ENCODE measurements around the gene LOX.

DNA sequence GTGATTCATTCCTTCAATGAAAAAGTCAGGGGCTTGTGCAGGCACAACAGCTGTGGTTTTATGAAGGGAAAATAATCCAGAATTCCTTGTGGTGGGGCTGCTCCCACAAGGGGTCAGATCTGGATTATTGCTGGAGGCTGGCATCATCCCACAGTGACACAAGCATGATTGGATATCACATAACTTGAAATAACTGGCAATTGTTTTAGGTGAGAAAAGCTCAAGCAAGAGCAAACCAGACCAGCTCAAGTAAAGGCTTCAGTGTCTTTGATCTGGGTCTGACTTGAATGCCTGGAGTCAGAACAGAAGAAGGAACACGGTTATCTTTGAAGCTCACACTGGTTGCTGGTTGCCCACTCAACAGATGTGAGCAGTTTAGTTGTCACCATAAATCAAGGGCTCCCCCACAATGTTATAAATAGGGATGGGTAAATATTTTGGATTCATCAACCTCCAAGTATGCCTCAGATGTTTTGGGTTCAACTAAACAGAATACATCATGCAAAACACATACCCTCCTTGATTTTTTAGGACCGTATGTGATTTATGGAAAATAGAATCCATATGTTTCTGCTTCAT lies 48.2 kb upstream of the LOX start:
- TF ChIP-seq, protein P1, sequence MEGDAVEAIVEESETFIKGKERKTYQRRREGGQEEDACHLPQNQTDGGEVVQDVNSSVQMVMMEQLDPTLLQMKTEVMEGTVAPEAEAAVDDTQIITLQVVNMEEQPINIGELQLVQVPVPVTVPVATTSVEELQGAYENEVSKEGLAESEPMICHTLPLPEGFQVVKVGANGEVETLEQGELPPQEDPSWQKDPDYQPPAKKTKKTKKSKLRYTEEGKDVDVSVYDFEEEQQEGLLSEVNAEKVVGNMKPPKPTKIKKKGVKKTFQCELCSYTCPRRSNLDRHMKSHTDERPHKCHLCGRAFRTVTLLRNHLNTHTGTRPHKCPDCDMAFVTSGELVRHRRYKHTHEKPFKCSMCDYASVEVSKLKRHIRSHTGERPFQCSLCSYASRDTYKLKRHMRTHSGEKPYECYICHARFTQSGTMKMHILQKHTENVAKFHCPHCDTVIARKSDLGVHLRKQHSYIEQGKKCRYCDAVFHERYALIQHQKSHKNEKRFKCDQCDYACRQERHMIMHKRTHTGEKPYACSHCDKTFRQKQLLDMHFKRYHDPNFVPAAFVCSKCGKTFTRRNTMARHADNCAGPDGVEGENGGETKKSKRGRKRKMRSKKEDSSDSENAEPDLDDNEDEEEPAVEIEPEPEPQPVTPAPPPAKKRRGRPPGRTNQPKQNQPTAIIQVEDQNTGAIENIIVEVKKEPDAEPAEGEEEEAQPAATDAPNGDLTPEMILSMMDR (IDR thresholded peaks at IDR 0.05) = no peak
- TF ChIP-seq POLR2A (IDR thresholded peaks at IDR 0.05; ENCODE audit: low read depth) (no peak), POLR2AphosphoS5 (IDR thresholded peaks at IDR 0.05) (no peak), EP300 (IDR thresholded peaks at IDR 0.05) (no peak)
